Natural killer cell treated with Interleukin-12 subunit alpha and Interleukin-12 subunit beta and Interleukin-15 and Interleukin-18, amount 100 ng/mL, for 72 hours (primary cell): ENCODE measurements around the gene GYG2. TPM values are rescaled to one million over a fixed set of nuclear protein-coding genes. Genes with fewer than 3 reads are reported as not detected.
A peak's percentile ranks its signal among the peaks of the same experiment; 100 is the strongest.
"Not testable (repeated sequence)": the region's sequence is repeated elsewhere in the genome, so short reads cannot be mapped to it uniquely, and the experiment has no call there.

Experiments
- ATAC-seq, 2 donors: fragments of 150-1000 bp; cut with Tn5 transposase in 1 of 2; sonication (Bioruptor Pico), chemical (Tn5 transposase) in 1 of 2; 2 replicates each; pipeline ENCODE4 v1.10.0; 2021
- DNase-seq: peaks from one replicate; pipeline ENCODE4 v3.0.0; 2022; ENCODE audit warnings: low spot score
- H3K27ac Mint-ChIP-seq, 2 donors: 1 replicate in 1 of 2; 2 replicates in 1 of 2; pipeline ENCODE4 v1.8.0; 2022; ENCODE audit warnings: mixed read lengths in 2 of 2, mild to moderate bottlenecking in 1 of 2, moderate library complexity in 1 of 2
- H3K27me3 Mint-ChIP-seq, 2 donors: 1 replicate in 1 of 2; 2 replicates in 1 of 2; pipeline ENCODE4 v1.8.0; 2022; ENCODE audit warnings: mixed read lengths in 2 of 2
- H3K36me3 Mint-ChIP-seq: one replicate; pipeline ENCODE4 v1.8.0; 2022; ENCODE audit warnings: mixed read lengths
- H3K4me1 Mint-ChIP-seq, 2 donors: 1 replicate in 1 of 2; 2 replicates in 1 of 2; pipeline ENCODE4 v1.8.0; 2022; ENCODE audit warnings: low read depth in 2 of 2, mixed read lengths in 2 of 2, mild to moderate bottlenecking in 1 of 2
- H3K4me3 Mint-ChIP-seq: one replicate; pipeline ENCODE4 v1.8.0; 2022; ENCODE audit warnings: mixed read lengths
- H3K9me3 Mint-ChIP-seq: 2 replicates; pipeline ENCODE4 v1.8.0; 2022; ENCODE audit warnings: mixed read lengths
- total RNA-seq, 2 donors: library from RNA; stranded (reverse); gene quantifications; one replicate each; pipeline ENCODE4 v1.2.3, GENCODE V29; 2022

GYG2 gene
- total RNA-seq, 2 donors from 2014 or later: not detected

GRCh38 chrX:2890536-2891460 lies 62.1 kb downstream of the GYG2 start:
- H3K4me1 Mint-ChIP-seq: peaks cover 22 to 44% of the 10 kb centered on the region in 2 donors
- not testable (repeated sequence) for DNase-seq, H3K4me3 Mint-ChIP-seq, ATAC-seq, H3K36me3 Mint-ChIP-seq, H3K9me3 Mint-ChIP-seq
- H3K27me3 Mint-ChIP-seq: peaks cover 0 to 13% of the 10 kb centered on the region in 2 donors
- H3K27ac Mint-ChIP-seq: peak overlapping the region in 1 of 2 donors; percentile 89

GRCh38 chrX:2892816-2893215 lies 64.1 kb downstream of the GYG2 start:
- ATAC-seq: peak in 1 of 2 donors; percentile 52
- peaks cover 0 to 11% of the 10 kb centered on the region in 2 donors for H3K27me3 Mint-ChIP-seq
- H3K4me1 Mint-ChIP-seq: peaks cover 32 to 55% of the 10 kb centered on the region in 2 donors
- H3K36me3 Mint-ChIP-seq: no peaks in the 10 kb centered on the region
- H3K9me3 Mint-ChIP-seq: no peaks in the 10 kb centered on the region
- H3K27ac Mint-ChIP-seq: peak overlapping the region in 1 of 2 donors; percentile 16
- H3K4me3 Mint-ChIP-seq: peak overlapping the region; percentile 21
- DNase-seq: no peak

GRCh38 chrX:2894885-2895292 lies 66.2 kb downstream of the GYG2 start:
- H3K27ac Mint-ChIP-seq: no peak overlapping the region
- H3K27me3 Mint-ChIP-seq: peaks cover 0 to 2% of the 10 kb centered on the region in 2 donors
- no peaks in the 10 kb centered on the region for H3K9me3 Mint-ChIP-seq
- ATAC-seq (no peak), DNase-seq (no peak)
- no peaks in the 10 kb centered on the region for H3K36me3 Mint-ChIP-seq
- peaks cover 26 to 56% of the 10 kb centered on the region in 2 donors for H3K4me1 Mint-ChIP-seq
- H3K4me3 Mint-ChIP-seq: no peak overlapping the region

GRCh38 chrX:2897311-2897689 lies 68.6 kb downstream of the GYG2 start:
- peak overlapping the region; percentile 78 for H3K4me3 Mint-ChIP-seq

GRCh38 chrX:2897690-2898623 lies 69.2 kb downstream of the GYG2 start:
- H3K4me3 Mint-ChIP-seq: peak overlapping the region; percentile 78
- ATAC-seq (peak; percentile 91 to 95), DNase-seq (peak; percentile 87)
- not testable (repeated sequence) for H3K9me3 Mint-ChIP-seq, H3K27me3 Mint-ChIP-seq, H3K36me3 Mint-ChIP-seq
- peak overlapping the region; percentile 62 to 87 for H3K27ac Mint-ChIP-seq
- peaks cover 21 to 35% of the 10 kb centered on the region in 2 donors for H3K4me1 Mint-ChIP-seq

More at GRCh38 chrX:2897311-2897689, 68.6 kb downstream of the GYG2 start:
- Mint-ChIP-seq H3K9me3 (no peaks in the 10 kb centered on the region), H3K4me1 (peaks cover 26 to 40% of the 10 kb centered on the region in 2 donors), H3K27me3 (no peaks in the 10 kb centered on the region), H3K27ac (peak overlapping the region; percentile 62 to 87), H3K36me3 (no peaks in the 10 kb centered on the region)
- ATAC-seq (no peak), DNase-seq (no peak)

GRCh38 chrX:2898846-2899512 lies 70.2 kb downstream of the GYG2 start:
- no peak overlapping the region for H3K4me3 Mint-ChIP-seq
- peaks cover 6% of the 10 kb centered on the region for H3K9me3 Mint-ChIP-seq
- peaks cover 17 to 32% of the 10 kb centered on the region in 2 donors for H3K4me1 Mint-ChIP-seq
- no peaks in the 10 kb centered on the region for H3K36me3 Mint-ChIP-seq
- peak overlapping the region in 1 of 2 donors; percentile 87 for H3K27ac Mint-ChIP-seq
- H3K27me3 Mint-ChIP-seq: no peaks in the 10 kb centered on the region
- no peak for DNase-seq
- ATAC-seq: no peak

GRCh38 chrX:2901367-2902036 lies 72.8 kb downstream of the GYG2 start:
- H3K4me3 Mint-ChIP-seq: no peak overlapping the region
- peaks cover 17 to 21% of the 10 kb centered on the region in 2 donors for H3K4me1 Mint-ChIP-seq
- H3K27me3 Mint-ChIP-seq: no peaks in the 10 kb centered on the region
- no peak for DNase-seq
- no peak overlapping the region for H3K27ac Mint-ChIP-seq
- no peak for ATAC-seq
- no peaks in the 10 kb centered on the region for H3K36me3 Mint-ChIP-seq
- H3K9me3 Mint-ChIP-seq: peaks cover 6% of the 10 kb centered on the region

- DNase-seq: no peak
- ATAC-seq: no peak
- Mint-ChIP-seq H3K27me3 (no peaks in the 10 kb centered on the region), H3K4me3 (no peak overlapping the region), H3K4me1 (peaks cover 7 to 10% of the 10 kb centered on the region in 2 donors), H3K27ac (no peak overlapping the region), H3K36me3 (peaks cover 2% of the 10 kb centered on the region), H3K9me3 (peaks cover 6% of the 10 kb centered on the region)
These were observed 74.1 kb downstream of the GYG2 start for GRCh38 chrX:2902841-2903240.

- Mint-ChIP-seq H3K9me3 (peaks cover 6% of the 10 kb centered on the region), H3K4me3 (no peak overlapping the region), H3K27ac (no peak overlapping the region), H3K4me1 (peaks cover 4 to 5% of the 10 kb centered on the region in 2 donors), H3K36me3 (peaks cover 4% of the 10 kb centered on the region), H3K27me3 (no peaks in the 10 kb centered on the region)
- DNase-seq (no peak), ATAC-seq (no peak)
These were observed 74.6 kb downstream of the GYG2 start for GRCh38 chrX:2903366-2903765.

GRCh38 chrX:2907295-2907694 lies 78.6 kb downstream of the GYG2 start:
- Mint-ChIP-seq H3K4me3 (no peak overlapping the region), H3K27me3 (no peaks in the 10 kb centered on the region), H3K9me3 (peaks cover 6% of the 10 kb centered on the region), H3K4me1 (peaks cover 3 to 6% of the 10 kb centered on the region in 2 donors), H3K27ac (no peak overlapping the region), H3K36me3 (peaks cover 4% of the 10 kb centered on the region)
- no peak for ATAC-seq
- no peak for DNase-seq

GRCh38 chrX:2908125-2908685 lies 79.5 kb downstream of the GYG2 start:
- ATAC-seq (no peak), DNase-seq (no peak)
- no peaks in the 10 kb centered on the region for H3K9me3 Mint-ChIP-seq
- peaks cover 3 to 6% of the 10 kb centered on the region in 2 donors for H3K4me1 Mint-ChIP-seq
- H3K27ac Mint-ChIP-seq: no peak overlapping the region
- no peak overlapping the region for H3K4me3 Mint-ChIP-seq
- no peaks in the 10 kb centered on the region for H3K27me3 Mint-ChIP-seq
- H3K36me3 Mint-ChIP-seq: peaks cover 4% of the 10 kb centered on the region

- Mint-ChIP-seq H3K4me3 (no peak overlapping the region), H3K27me3 (no peaks in the 10 kb centered on the region), H3K36me3 (peaks cover 4% of the 10 kb centered on the region), H3K27ac (no peak overlapping the region), H3K9me3 (no peaks in the 10 kb centered on the region), H3K4me1 (peaks cover 3 to 6% of the 10 kb centered on the region in 2 donors)
- no peak for DNase-seq
- ATAC-seq: no peak
These were observed 81.4 kb downstream of the GYG2 start for GRCh38 chrX:2910109-2910508.
